Kidney (tissue), 14 donors: ENCODE data around the gene KCNN3. TPM values are rescaled to one million over a fixed set of nuclear protein-coding genes. Genes with fewer than 3 reads are reported as not detected.

Experiments used
- DNase-seq, 5 donors: peaks; one replicate each; pipeline ENCODE4 v3.0.0-alpha.2; 2013 to 2020
- FAIRE-seq: peaks from 2 replicates; lab custom pipeline; 2012; peaks lifted over from hg19 to GRCh38; lab: Jason Lieb, UNC
- H3K27ac ChIP-seq, 2 donors: one replicate each; pipeline ENCODE4 v1.7.0; 2013; ENCODE audit warnings: low read depth in 2 of 2, low read length in 2 of 2, inconsistent platforms in 1 of 2
- H3K27me3 ChIP-seq: one replicate; pipeline ENCODE4 v1.7.1; 2013; ENCODE audit warnings: low read length, inconsistent platforms; ENCODE audit not compliant: control insufficient read depth, insufficient read depth
- H3K36me3 ChIP-seq, 3 donors: one replicate each; pipeline versions ENCODE4 v1.7.0 to v1.7.1; 2013; ENCODE audit warnings: low read length in 3 of 3, control low read depth in 1 of 3, inconsistent platforms in 1 of 3; ENCODE audit not compliant: insufficient read depth in 3 of 3, control insufficient read depth in 2 of 3
- H3K4me1 ChIP-seq, 3 donors: one replicate each; pipeline versions ENCODE4 v1.7.0 to v1.7.1; 2013; ENCODE audit warnings: low read length in 3 of 3, inconsistent platforms in 1 of 3, low read depth in 1 of 3; ENCODE audit not compliant: control insufficient read depth in 2 of 3, insufficient read depth in 2 of 3
- H3K4me3 ChIP-seq, 3 donors: one replicate each; pipeline versions ENCODE4 v1.7.0 to v1.8.1; 2013; ENCODE audit warnings: low read length in 3 of 3, control low read depth in 1 of 3, inconsistent platforms in 1 of 3
- H3K9ac ChIP-seq, 3 donors: one replicate each; pipeline versions ENCODE4 v1.7.0 to v1.7.1; 2013; ENCODE audit warnings: low read length in 3 of 3, control low read depth in 1 of 3, inconsistent platforms in 1 of 3
- H3K9me3 ChIP-seq, 3 donors: one replicate each; pipeline versions ENCODE4 v1.7.0 to v1.7.1; 2013; ENCODE audit warnings: low read length in 3 of 3, control low read depth in 1 of 3, inconsistent platforms in 1 of 3; ENCODE audit not compliant: control insufficient read depth in 2 of 3, insufficient read depth in 1 of 3
- intact Hi-C: fragments of 100-400 bp; cut with DNase I; formaldehyde crosslinking; loops from one replicate; pipeline ENCODE4 v1.11.1; 2022
- polyA plus RNA-seq: library from polyadenylated mRNA; stranded (reverse); fragments of 350-450 nt; fragmentation: Illumina TruSeq; extraction: RNeasy Lipid Tissue Mini Kit (QIAGEN cat#74804); gene quantifications from one replicate; pipeline ENCODE4 v1.2.3, GENCODE V29; 2014; ENCODE audit warnings: low read depth, low replicate concordance; ENCODE audit not compliant: insufficient read depth
- total RNA-seq: library from RNA; stranded (reverse); fragmentation: NEBNext Ultra II Directional; extraction: Animal tissue kit (Norgen Biotek cat#: 25700); gene quantifications from one replicate; pipeline ENCODE4 v1.2.1, GENCODE V29; 2021
- TF ChIP-seq, protein P1 (sequence below): IDR thresholded peaks from 3 replicates; pipeline ENCODE4 v1.5.1; 2012; ENCODE audit warnings: mild to moderate bottlenecking, moderate library complexity, borderline replicate concordance; ENCODE audit not compliant: insufficient read depth; ENCODE audit errors: extremely low read depth
- donor health status: control.
- donor health status: control.
- donor health status: control.
- donor health status: control.
- donor health status: control.
- donor health status: DM: yes; HTN: yes; CAD: no.
- donor health status: Normal renal cell carcinoma (clear cell type).

Gene KCNN3
- total and polyA plus RNA-seq, 2 donors from 2014 or later, result 2.6 to 5.6 TPM

DNA sequence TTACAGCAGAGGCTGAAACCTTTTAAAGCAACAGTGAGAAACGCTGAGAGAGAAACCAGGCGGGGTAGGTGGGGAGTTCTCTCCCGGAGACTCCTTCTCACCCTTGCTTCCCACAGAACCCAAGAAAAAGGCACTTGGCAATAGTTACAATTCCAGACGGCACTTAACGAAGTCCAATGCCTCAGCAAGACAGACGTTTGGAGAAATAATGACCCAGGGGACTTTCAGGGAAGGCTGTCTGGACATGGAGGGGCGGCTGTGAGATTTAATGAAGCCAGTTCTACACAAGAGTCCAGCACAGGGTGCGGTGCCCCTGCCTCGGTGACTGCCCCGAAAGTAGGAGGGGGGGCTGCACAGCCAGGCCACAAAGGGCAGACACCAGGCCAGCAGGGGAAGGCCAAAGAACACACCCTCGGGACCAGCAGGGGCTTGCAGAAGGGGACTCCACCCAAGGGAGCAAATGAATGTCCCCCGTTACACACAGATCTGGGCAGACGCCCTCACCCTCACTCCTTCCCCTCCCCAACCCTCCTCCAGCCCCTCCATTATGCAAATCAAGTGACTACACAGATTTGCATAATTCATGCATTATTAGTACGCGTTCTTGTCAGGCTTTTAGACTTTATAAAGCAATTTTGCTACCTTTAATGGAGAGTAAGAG is 26.3 kb downstream of the KCNN3 start:
- TF ChIP-seq, protein P1, sequence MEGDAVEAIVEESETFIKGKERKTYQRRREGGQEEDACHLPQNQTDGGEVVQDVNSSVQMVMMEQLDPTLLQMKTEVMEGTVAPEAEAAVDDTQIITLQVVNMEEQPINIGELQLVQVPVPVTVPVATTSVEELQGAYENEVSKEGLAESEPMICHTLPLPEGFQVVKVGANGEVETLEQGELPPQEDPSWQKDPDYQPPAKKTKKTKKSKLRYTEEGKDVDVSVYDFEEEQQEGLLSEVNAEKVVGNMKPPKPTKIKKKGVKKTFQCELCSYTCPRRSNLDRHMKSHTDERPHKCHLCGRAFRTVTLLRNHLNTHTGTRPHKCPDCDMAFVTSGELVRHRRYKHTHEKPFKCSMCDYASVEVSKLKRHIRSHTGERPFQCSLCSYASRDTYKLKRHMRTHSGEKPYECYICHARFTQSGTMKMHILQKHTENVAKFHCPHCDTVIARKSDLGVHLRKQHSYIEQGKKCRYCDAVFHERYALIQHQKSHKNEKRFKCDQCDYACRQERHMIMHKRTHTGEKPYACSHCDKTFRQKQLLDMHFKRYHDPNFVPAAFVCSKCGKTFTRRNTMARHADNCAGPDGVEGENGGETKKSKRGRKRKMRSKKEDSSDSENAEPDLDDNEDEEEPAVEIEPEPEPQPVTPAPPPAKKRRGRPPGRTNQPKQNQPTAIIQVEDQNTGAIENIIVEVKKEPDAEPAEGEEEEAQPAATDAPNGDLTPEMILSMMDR, result no peak
- Histone ChIP-seq H3K9me3 (no peaks in the 10 kb centered on the region), H3K4me3 (no peak overlapping the region), H3K9ac (no peak overlapping the region), H3K36me3 (no peaks in the 10 kb centered on the region), H3K27me3 (no peaks in the 10 kb centered on the region), H3K27ac (no peak overlapping the region), H3K4me1 (peaks cover under 1 to 6% (median 3%) of the 10 kb centered on the region in 3 donors)
- intact Hi-C loops, result no loop called here
- DNase-seq (no peak), FAIRE-seq (no peak)

- FAIRE-seq, result no peak
- no peaks in the 10 kb centered on the region for H3K9me3 ChIP-seq
Observed at GRCh38 chr1:154842635-154843034, 27.4 kb downstream of the KCNN3 start.

GRCh38 chr1:154841384-154841783 is 28.7 kb downstream of the KCNN3 start:
- no peak overlapping the region for H3K4me3 ChIP-seq
- H3K4me1 ChIP-seq, result peaks cover 3 to 10% (median 6%) of the 10 kb centered on the region in 3 donors
- FAIRE-seq (no peak), DNase-seq (no peak)
- H3K9ac ChIP-seq, result no peak overlapping the region
- no peaks in the 10 kb centered on the region for H3K9me3 ChIP-seq
- no peak overlapping the region for H3K27ac ChIP-seq
- intact Hi-C loops, result no loop called here
- no peaks in the 10 kb centered on the region for H3K27me3 ChIP-seq
- H3K36me3 ChIP-seq, result no peaks in the 10 kb centered on the region
- TF ChIP-seq, protein P1, result no peak

More at GRCh38 chr1:154842635-154843034, 27.4 kb downstream of the KCNN3 start:
- Histone ChIP-seq H3K27ac (no peak overlapping the region), H3K4me1 (peaks cover 3 to 9% (median 6%) of the 10 kb centered on the region in 3 donors), H3K9ac (no peak overlapping the region), H3K36me3 (no peaks in the 10 kb centered on the region), H3K4me3 (no peak overlapping the region), H3K27me3 (no peaks in the 10 kb centered on the region)
- intact Hi-C loops, result no loop called here
- DNase-seq, result no peak
- TF ChIP-seq, protein P1, result no peak
